ENCODE results near the gene DLK1.

DNA sequence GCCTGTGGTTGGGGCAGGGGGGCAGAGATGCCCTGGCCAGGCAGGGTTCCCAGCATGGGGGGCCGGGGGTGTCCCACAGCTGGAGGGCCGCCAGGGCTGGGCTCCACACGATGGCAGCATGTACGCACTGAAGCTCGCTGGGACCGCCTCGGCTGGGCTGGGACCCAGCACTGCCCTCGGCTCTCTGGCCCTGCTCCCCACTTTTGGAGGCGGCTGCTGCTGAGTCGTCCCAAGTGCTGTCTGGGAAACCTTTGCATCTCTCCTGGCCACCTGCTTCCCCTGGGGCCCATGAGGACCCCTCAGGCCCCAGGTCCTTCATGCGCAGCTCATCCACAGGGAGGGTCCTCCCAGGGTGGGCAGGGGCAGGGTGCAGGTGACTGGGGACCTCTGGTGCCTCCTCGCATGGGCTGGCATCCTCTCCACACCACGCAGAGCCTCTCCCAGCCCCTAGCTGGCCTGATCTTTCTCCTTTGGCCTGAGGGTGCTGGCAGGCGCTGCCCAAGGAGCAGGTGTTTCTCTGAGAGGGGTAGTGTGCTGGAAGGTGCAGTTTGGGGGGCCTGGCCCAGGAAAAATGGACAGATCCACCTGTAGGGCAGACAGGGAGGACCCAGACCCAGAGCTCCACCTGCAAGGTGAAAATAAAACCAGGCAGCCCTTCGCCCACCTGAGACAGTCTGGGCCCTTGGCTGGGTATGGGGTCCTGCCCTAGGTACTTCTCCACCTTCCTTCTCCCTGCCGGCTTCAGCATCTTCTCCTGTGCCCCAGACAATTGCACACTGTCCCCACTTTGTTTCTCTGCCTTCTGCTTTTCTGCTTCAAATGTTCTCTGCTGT lies 46.9 kb downstream of the DLK1 start:
- TF ChIP-seq CTCF (optimal IDR thresholded peaks at IDR 0.05 in 1 of 3, IDR thresholded peaks at IDR 0.05 in 1 of 3, conservative IDR thresholded peaks at IDR 0.05 in 1 of 3; ENCODE audit: extremely low read depth in 1 of 3, insufficient read depth in 2 of 3, low read length in 3 of 3) (no peak), EZH2 (IDR thresholded peaks at IDR 0.05; ENCODE audit: low read length) (no peak)
